SK-MEL-5 (cell line): ENCODE measurements around the gene SPTB. TPM values are rescaled to one million over a fixed set of nuclear protein-coding genes. Genes with fewer than 3 reads are reported as not detected.

Source experiments
- DNase-seq: peaks from one replicate; pipeline ENCODE4 v3.0.0-alpha.2; 2016; ENCODE audit warnings: low read depth, low spot score
- in situ Hi-C: cut with HindIII; loops from 2 replicates; pipeline ENCODE4 v1.10.0; 2016; ENCODE audit warnings: low sequenced_read_pairs, high pct_unique_total_duplicates, low pct_unique_long_range_greater_than_20kb
- total RNA-seq: library from RNA; depleted of rRNA; stranded (reverse); fragments of >200 nt; shearing (Covaris generic); gene quantifications from 2 replicates; pipeline ENCODE4 v1.2.3, GENCODE V29; 2014

SPTB gene
- total RNA-seq, 1 experiment from 2014 or later = not detected

DNA sequence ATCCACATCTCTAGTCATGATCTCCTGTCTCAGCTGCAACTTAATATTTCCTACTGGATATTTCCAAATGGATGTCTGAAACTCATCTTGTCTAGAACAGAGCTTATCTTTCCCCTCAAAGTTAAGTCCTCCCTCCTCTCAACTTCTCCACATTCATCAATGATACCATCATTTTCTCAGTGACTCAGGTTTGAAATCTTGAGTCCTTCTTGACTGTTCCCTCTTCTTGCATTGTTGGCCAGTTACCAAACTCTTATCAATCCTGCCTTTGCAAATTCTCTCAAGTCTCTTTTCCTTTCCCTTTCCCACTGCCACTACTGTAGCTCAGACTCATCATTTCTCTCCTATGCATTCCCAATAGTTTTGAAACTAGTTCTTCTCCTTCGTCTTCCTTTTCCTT is 20.3 kb upstream of the SPTB start:
- no peak for DNase-seq
- in situ Hi-C loops = no loop called here

DNA sequence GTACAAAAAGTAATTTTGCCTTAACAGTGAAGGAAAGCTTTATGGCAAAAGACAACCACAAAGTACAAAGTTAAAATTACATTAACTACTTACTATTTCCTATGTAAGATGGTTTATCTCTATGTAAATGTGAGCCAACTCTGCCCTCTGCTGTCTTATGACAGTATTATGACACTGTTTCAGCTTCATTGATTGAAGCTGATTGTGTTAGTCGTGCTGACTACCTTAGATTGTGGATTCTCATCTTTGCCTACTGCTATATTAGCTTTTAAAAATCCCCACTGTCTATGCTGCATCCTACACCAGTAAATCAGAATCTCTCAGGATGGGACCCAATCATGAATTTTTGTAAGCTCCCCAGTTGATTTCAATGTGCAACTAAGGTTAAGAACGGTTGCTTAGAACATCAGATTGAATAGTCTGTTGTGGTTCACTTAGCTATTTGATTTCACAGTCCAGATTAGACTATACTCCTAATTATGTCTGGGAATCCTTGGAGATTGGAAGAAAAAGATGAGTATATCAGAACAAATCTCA is 12.2 kb upstream of the SPTB start:
- DNase-seq = peak; percentile 71
- in situ Hi-C loops = no loop called here

DNA sequence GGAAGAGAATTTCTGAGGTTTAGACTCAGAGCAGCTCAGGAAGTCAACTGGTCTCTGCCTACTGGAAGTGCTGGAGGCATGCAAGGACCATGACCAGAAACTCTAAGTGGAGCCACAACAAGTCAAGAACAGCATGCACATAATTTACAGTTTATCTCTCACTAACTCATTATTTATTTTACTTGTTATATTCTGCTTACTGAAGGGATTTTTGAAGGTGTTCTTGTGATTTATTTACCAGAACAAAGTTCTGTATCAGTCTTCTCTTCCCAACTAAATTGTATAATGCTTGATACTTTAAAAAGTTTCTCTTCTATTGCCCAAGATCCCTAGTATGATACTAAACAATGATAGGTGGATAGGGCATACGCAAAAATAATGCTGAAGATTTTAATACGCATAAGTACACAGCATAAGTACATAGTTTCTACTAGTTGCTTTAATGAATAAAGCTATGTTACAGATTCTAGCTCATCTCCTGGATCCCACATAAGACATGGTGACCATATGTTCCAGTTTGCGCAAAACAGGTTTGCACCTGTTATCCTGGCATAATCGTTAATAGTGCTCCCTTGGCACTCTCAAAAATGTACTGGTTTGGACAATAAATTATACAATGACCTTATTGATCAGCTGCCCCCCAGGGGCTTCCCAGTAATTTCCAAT is 11.6 kb upstream of the SPTB start:
- no peak for DNase-seq
- in situ Hi-C loops = no loop called here

DNA sequence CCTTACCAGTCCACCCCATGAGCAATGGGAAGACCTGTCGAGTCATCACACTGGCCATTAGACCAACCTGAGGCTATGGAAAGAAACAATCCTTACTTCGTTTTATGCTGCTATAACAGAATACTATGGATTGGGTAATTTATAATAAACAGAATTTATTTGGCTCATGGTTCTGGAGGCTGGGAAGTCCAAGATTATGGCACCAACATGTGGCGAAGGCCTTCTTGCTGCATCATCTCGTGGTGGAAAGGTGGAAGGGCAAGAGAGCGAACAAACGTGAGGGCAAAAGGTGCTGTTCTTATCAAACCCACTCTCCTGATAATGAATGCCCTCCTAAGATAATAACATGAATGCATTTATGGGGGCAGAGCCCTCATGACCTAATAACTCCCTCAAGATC is 9.6 kb upstream of the SPTB start:
- DNase-seq = no peak
- in situ Hi-C loops = no loop called here

DNA sequence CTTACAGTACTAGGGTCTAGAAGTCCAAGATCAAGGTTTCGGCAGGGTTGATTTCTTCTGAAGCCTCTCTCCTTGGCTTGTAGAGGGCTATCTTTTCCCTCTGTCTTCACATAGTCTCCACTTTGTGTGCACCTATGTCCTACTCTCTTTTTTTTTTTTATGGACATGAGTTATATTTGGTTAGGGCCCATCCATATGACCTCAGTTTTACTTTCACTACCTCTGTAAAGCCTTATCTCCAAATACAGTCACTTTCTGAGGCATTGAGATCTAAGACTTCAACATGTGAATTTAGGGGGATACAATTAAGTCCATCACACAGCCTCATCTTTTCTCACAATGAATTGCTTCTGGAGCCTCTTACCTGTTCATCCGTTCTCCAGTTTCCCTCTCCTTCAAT is 5.9 kb upstream of the SPTB start:
- no peak for DNase-seq
- in situ Hi-C loops = no loop called here

DNA sequence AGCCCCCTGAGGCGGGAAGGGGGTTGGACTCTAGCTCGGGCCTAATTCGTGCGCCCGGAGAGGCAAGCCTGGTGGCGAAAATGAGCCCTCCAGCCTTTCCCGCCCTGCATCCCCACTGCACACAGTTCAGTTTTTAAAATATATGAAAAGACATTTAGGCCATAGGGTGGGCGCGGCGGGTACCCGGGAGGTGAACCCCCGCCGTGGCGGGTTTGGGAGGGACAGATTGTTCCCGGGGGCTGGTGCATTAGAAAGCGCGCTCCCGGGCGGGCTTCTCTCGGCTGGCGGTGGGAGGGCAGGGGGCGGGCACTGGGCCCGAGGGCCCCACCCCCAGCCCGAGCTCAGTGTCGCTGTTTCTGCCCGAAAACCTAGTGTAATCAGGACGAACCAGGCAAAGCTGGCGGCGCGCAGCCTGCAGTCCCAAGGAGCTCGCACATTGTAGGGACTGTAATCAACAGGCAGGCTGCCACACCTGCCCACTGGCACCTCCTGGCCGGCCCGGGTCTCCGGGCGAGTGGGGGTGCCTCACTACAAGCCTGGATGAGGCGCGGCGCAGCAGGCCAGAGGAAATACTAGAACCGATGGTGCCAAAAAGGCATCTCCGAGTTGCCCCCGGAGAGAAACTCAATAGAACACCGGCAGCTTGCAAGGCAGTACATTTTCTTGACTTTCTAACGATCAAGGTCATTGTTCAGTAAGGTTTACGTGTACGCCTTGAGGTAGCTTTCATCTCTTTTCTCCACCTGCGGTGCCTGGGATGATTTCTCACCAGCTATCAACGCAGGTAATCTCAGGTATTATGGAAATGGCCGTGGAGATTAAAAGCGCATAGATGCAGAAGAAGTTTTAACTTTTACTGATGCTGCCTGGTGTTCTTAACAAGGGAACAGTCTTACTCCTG is 764 bp upstream of the SPTB start:
- in situ Hi-C loops = no loop called here

DNA sequence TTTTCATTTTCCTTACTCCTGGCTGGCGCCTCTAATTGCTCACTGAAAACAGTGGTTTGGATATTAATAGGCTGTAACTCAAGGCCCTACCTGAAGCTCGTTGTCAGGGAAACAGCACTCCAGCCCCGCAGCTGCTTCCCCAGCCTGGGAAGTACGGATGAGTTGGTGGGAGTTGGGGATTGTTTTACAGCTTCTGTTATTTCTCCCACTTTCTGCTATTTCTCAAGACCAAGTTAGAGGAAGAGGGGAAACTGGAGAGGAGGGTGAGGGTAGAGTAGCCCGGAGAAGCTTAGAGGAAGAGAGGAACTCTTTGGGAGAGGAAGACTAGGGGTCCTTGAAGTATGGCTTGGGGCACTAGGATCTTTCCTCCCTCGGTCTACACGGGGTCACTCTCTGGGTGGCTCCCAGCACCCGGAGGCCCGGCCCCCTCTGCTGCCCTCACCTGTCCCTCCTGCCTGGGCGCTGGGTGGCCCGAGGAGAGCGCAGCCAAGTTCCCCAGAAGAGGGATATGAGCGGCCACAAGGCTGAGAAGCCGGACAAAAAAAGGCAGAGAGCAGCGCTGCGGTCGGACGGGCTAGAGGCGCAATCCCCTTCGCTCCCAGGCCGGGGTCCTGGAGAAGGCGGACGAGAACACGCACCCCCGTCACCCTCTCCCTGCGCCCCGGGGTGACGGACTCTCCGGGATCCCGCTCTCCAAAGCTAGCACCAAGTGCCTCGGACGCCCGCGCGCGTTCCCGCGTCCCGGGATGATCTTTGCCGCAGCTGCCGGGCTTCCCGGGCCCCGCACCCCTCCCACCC is 671 bp downstream of the SPTB start:
- in situ Hi-C loops = no loop called here
- DNase-seq = no peak

More for the DNA sequence above, 764 bp upstream of the SPTB start:
- peak; percentile 22 for DNase-seq

DNA sequence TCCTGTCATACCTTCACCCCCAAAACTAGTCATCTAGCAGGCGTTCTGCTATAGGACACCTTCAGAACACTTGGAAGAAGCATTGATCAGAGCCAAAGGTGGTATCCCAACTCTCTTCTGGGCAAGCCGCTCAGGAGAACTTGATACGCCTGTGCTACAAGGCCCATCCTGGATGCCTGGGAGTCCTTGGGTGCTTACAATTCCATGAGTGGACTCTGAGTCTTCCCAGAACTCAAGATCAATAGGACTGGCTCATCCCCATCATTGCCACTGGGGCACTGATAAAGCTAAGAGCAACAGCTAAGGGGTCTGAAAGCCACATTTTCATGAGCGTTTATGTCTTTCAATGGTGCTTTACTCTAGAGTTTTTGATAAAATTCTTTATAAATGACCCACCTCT is 1.9 kb downstream of the SPTB start:
- DNase-seq = no peak
- in situ Hi-C loops = no loop called here

DNA sequence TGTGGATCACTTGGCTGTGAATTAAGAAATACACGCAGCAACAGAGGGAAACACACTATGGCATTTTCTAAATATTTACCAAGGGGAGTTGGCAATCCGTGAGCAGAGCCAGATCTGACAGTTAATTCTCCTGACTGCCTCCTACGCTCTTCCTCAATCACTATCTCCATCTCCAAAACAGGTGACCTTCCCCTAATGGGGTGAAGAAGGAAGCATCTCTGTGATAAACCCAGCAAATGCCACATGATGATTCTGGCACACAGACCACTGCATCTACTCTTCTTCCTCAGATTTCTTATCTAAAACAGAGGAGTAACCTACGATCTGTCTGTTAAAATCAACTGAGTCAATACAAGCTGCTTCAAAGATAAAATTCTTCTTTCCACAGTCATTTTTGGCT is 4.4 kb downstream of the SPTB start:
- in situ Hi-C loops = no loop called here

DNA sequence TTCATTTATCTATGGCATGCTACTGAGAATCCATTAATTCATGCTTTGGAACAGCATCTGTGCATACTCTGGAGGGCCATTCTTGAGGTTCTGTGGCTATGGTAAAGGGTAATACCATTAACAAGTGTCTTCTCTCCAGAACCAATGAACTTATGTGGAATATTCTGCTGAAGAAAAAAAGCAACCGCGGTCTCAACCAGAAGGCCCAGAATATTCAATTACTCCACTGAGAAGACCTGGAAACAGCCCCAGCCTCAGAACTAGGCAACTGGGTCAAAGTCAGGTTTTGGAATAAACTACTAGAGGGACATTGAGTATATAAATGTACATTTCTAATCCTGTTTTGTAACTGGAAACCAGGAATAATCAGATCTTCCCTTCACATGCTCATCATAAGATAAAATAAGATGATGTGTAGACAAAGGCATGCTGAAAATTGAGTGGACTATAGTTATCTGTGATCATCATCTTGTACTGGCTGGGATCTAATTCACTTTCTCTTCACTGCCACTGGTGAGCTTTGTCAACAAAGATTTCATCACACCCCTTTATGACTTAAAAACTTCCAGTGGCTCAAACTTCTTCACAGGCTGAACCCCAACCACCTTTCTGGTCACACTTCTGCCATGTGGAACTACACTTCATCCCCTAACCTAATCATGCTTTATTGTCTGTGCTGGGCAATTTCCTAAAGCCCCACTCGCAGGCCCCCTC is 6.0 kb downstream of the SPTB start:
- in situ Hi-C loops = no loop called here

More for the DNA sequence above, 4.4 kb downstream of the SPTB start:
- DNase-seq = no peak

DNA sequence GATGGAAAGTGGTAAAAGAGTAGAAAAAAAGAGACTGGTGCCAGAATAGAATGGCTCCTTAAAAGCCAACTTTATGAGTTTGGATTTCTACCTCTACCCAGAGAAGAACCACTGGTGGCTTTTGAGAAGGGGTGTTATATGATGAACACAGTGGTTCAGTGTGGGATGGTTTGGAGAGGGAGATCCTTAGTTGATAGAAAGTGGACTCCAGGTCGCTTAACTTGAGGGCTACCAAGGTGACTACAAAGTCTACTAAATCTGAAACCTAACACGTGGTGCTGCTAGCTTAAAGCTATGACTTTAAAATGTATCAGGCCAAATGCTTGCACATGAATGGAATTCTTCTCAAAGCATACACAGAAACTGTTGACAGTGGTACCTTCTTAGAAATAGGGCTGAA is 8.4 kb downstream of the SPTB start:
- no peak for DNase-seq
- in situ Hi-C loops = no loop called here

More for the DNA sequence above, 6.0 kb downstream of the SPTB start:
- DNase-seq = no peak

DNA sequence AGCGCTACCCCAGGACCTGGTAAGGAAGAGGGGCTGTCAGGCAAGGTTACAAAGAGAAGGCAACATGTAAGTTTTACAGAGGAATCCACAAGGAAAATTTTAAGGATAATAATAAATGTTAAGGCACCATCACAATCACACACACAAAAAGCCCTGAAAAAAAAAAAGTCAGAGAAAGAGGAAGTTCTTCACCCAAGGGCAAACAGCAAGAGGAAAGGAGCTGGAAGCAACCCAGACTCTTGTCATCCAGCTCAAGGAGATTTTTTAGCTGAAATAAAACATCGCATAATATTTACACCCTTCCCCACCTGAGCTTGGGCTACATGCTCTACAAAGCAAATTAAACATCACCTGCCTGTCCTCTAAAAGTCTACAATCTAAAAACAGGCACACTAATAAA is 9.5 kb downstream of the SPTB start:
- no peak for DNase-seq
- in situ Hi-C loops = no loop called here

DNA sequence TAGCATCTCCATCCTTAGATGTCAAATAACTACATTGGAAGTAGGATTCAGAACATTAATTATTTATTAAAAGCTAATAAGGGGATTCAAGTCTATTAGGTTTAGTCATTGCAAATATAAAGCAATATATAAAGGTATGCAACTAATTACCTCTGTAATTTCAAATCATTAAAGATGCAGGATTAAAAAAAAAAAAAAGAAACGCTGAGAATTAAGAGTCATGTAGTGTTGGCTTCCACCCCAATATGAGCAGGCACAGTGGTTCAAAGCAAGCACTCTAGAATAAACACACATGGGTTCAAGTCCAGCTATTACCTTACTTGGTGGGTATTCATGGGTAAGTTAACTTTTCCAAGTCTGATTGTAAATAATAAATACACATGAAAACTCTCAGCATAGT is 10.9 kb downstream of the SPTB start:
- DNase-seq = no peak
- in situ Hi-C loops = no loop called here

DNA sequence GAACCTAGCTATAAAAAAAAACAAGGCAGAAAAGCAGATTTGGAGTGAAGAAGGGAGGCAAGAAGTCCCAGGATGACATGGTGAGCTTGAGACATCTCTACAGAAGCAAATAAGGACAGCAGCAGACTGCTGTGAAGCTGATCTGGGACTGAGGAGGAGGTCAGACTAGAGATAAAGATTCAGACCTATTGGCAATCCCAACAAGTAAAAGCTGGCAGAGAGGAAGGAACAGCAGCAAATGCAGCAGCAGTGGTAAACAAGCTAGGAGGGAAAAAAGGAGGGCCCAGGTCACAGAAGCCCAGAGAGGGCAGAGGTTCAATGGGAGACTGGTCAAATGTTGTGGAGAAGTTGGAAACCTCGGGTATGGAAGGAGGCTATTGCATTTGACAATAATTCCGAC is 11.3 kb downstream of the SPTB start:
- no peak for DNase-seq
- in situ Hi-C loops = no loop called here

DNA sequence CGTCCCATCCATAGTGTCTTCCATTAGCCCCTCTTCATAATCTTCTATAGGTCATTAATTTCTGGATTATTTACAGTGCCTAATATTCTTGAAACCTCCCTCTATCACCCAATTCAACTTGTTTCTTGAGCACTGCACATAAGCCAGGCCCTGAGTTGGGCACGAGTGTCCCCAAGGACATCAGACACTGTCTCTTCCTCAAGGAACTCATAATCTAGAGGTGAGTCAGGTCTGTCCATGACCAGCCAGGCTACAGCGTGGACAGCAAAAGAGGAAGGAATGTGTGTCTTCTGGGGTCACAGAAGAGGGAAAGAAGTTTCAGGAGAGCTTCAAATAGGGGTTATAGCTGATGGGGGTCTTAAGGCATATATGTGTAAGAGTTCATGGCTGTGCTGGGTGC is 12.5 kb downstream of the SPTB start:
- in situ Hi-C loops = no loop called here
- DNase-seq = no peak

DNA sequence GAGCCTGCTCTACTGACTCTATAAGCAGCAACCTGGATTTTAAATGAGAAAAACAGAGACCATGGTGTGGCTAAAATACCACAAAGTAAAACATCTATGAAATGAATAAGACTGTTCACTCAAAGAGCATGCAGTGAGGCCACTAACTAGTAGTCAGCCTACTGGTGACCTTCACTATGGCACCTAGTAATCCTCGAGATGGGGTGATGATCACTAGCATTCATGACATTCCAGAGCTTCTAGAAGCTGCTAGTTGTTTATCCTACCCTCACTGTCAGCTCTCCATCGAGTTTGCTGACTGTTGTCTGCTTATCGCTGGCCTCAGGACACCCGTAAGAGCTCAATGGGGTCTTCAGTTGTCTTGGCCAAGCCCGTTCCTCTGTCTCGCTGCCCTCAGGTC is 13.7 kb downstream of the SPTB start:
- in situ Hi-C loops = no loop called here
- DNase-seq = no peak

DNA sequence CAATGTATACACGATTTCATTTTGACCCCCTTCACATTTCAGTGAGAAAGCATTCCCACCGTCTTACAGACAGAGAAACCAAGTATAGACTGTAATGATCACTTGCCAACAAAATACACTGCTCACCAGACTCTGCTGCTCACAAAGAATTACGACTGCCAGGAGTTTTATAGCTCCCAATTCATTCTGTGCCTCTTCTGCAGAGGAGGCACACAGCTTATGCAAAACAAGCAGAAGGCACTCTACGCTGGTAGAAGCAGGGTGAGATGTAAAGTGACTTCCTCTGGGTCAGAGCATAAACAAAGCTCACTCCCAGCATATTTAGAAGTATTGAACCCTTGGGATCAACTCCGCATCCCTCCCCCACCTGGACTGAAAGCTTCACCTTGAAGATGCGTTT is 14.6 kb downstream of the SPTB start:
- DNase-seq = no peak
- in situ Hi-C loops = no loop called here

DNA sequence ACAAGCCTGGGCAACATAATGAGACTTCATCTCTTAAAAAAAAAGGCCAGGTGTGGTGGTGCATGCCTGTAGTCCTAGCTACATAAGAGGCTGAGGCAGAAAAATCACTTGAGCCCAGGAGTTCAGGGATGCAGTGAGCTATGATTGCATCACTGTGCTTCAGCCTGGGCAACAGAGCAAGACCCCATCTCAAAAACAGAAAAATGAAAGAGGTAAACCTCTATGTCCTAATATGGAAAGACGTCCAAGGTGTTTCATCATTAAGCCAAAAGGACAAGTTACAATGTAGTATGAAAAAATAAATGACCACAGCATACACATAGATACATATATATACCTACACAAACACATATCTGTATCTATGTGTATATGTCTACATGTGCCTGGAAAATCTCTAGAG is 15.4 kb downstream of the SPTB start:
- DNase-seq = no peak
- in situ Hi-C loops = no loop called here
